ENCODE data around the gene MAPT. TPM values are rescaled to one million over a fixed set of nuclear protein-coding genes. Genes with fewer than 3 reads are reported as not detected.

Gene MAPT
- total and polyA plus RNA-seq, 4 donors: 0.27 to 3.8 (median 1.8) TPM

- no peak for TF ChIP-seq CTCF (IDR thresholded peaks at IDR 0.05; ENCODE audit: control extremely low read depth, extremely low read depth)
- Histone ChIP-seq H3K27me3 (ENCODE audit: control insufficient read depth in 3 of 3, insufficient read depth in 3 of 3, low read length in 2 of 3) (no peaks in the 10 kb centered on the region), H3K27ac (ENCODE audit: low read depth in 1 of 2, low read length in 1 of 2) (no peak overlapping the region), H3K4me3 (no peak overlapping the region), H3K36me3 (ENCODE audit: control insufficient read depth in 4 of 4, insufficient read depth in 4 of 4, low read length in 4 of 4) (no peaks in the 10 kb centered on the region), H3K9ac (ENCODE audit: insufficient read depth in 1 of 2, low read length in 2 of 2) (no peak overlapping the region), H3K4me1 (ENCODE audit: control insufficient read depth in 5 of 5, insufficient read depth in 5 of 5, low read length in 5 of 5) (no peaks in the 10 kb centered on the region), H3K9me3 (ENCODE audit: control insufficient read depth in 4 of 4, insufficient read depth in 3 of 4, low read length in 3 of 4) (no peaks in the 10 kb centered on the region)
- WGBS, 2 donors: 77 to 83% methylated on average over 10 of the region's 10 CpGs
- ATAC-seq (ENCODE audit: insufficient read depth, low FRiP score): no peak
- no peak for DNase-seq
Measured at GRCh38 chr17:45974916-45975630, 80.7 kb downstream of the MAPT start.

- Histone ChIP-seq H3K36me3 (ENCODE audit: control insufficient read depth in 4 of 4, insufficient read depth in 4 of 4, low read length in 4 of 4) (no peaks in the 10 kb centered on the region), H3K4me1 (ENCODE audit: control insufficient read depth in 5 of 5, insufficient read depth in 5 of 5, low read length in 5 of 5) (no peaks in the 10 kb centered on the region), H3K27ac (ENCODE audit: low read depth in 1 of 2, low read length in 1 of 2) (no peak overlapping the region), H3K9me3 (ENCODE audit: control insufficient read depth in 4 of 4, insufficient read depth in 3 of 4, low read length in 3 of 4) (no peaks in the 10 kb centered on the region), H3K27me3 (ENCODE audit: control insufficient read depth in 3 of 3, insufficient read depth in 3 of 3, low read length in 2 of 3) (no peaks in the 10 kb centered on the region), H3K9ac (ENCODE audit: insufficient read depth in 1 of 2, low read length in 2 of 2) (no peak overlapping the region), H3K4me3 (no peak overlapping the region)
- DNase-seq (no peak), ATAC-seq (ENCODE audit: insufficient read depth, low FRiP score) (no peak)
- no peak for TF ChIP-seq CTCF (IDR thresholded peaks at IDR 0.05; ENCODE audit: control extremely low read depth, extremely low read depth)
- WGBS, 2 donors: 76 to 80% methylated on average over 8 of the region's 8 CpGs
Measured at GRCh38 chr17:45975640-45976295, 81.4 kb downstream of the MAPT start.

GRCh38 chr17:45976391-45976754 is 82.0 kb downstream of the MAPT start:
- no peak overlapping the region for H3K9ac ChIP-seq (ENCODE audit: insufficient read depth in 1 of 2, low read length in 2 of 2)
- TF ChIP-seq CTCF (IDR thresholded peaks at IDR 0.05; ENCODE audit: control extremely low read depth, extremely low read depth): no peak
- no peaks in the 10 kb centered on the region for H3K9me3 ChIP-seq (ENCODE audit: control insufficient read depth in 4 of 4, insufficient read depth in 3 of 4, low read length in 3 of 4)
- ATAC-seq (ENCODE audit: insufficient read depth, low FRiP score): no peak
- WGBS, 2 donors: 97 to 99% methylated on average over 2 of the region's 2 CpGs
- DNase-seq: no peak
- H3K27me3 ChIP-seq (ENCODE audit: control insufficient read depth in 3 of 3, insufficient read depth in 3 of 3, low read length in 2 of 3): no peaks in the 10 kb centered on the region
- no peak overlapping the region for H3K27ac ChIP-seq (ENCODE audit: low read depth in 1 of 2, low read length in 1 of 2)
- H3K36me3 ChIP-seq (ENCODE audit: control insufficient read depth in 4 of 4, insufficient read depth in 4 of 4, low read length in 4 of 4): no peaks in the 10 kb centered on the region
- no peak overlapping the region for H3K4me3 ChIP-seq
- no peaks in the 10 kb centered on the region for H3K4me1 ChIP-seq (ENCODE audit: control insufficient read depth in 5 of 5, insufficient read depth in 5 of 5, low read length in 5 of 5)

All from lung (tissue), 12 donors.